ENCODE measurements around the gene FOXN3. TPM values are rescaled to one million over a fixed set of nuclear protein-coding genes. Genes with fewer than 3 reads are reported as not detected.

FOXN3 gene
- total RNA-seq, 2 experiments from 2014 or later = 92.2 to 94.4 TPM

GRCh38 chr14:89269404-89269803 is 147.6 kb downstream of the FOXN3 start:
- DNase-seq = no peak
- Mint-ChIP-seq H3K27me3 (no peaks in the 10 kb centered on the region), H3K4me1 (peaks cover 6% of the 10 kb centered on the region), H3K4me3 (no peak overlapping the region), H3K9me3 (no peaks in the 10 kb centered on the region), H3K36me3 (ENCODE audit: low read depth) (peaks cover 28% of the 10 kb centered on the region), H3K27ac (no peak overlapping the region)
- ChIA-PET POLR2A (no interaction called here), CTCF (interaction anchor here (0.9 kb wide), 1 partner anchor 109 kb away, joined by 3 read pairs; no protein-coding TSS in a partner anchor)

- H3K4me1 Mint-ChIP-seq = peaks cover 9% of the 10 kb centered on the region
- POLR2A ChIA-PET = no interaction called here
Observed at GRCh38 chr14:89268514-89268913, 148.5 kb downstream of the FOXN3 start.

DNA sequence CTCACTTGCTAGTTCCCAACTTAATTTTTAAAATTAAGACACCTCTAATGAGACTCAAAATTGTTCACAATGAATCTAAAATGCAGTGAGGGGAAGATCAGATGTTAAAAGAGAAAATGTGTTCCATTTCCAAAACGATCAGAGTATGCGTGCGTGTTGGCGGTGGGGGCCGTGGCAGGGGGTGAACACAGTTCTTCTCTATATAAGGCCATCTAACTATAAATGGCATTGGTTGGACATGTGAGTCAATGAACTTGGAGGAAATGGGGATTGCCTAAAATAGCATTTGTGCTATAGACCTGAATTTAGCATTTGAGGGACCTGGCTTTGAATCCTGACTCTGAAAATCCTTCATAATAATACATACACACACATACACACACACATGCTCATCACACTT is 149.4 kb downstream of the FOXN3 start:
- no peaks in the 10 kb centered on the region for H3K9me3 Mint-ChIP-seq
- POLR2A ChIA-PET = no interaction called here

More at GRCh38 chr14:89268514-89268913, 148.5 kb downstream of the FOXN3 start:
- no peak overlapping the region for H3K4me3 Mint-ChIP-seq
- CTCF ChIA-PET = interaction anchor here (1.6 kb wide), 1 partner anchor 10 kb away, joined by 3 read pairs; no protein-coding TSS in a partner anchor
- peaks cover 28% of the 10 kb centered on the region for H3K36me3 Mint-ChIP-seq (ENCODE audit: low read depth)
- no peaks in the 10 kb centered on the region for H3K27me3 Mint-ChIP-seq
- DNase-seq = no peak
- H3K9me3 Mint-ChIP-seq = no peaks in the 10 kb centered on the region
- H3K27ac Mint-ChIP-seq = no peak overlapping the region

GRCh38 chr14:89267163-89267562 is 149.9 kb downstream of the FOXN3 start:
- Mint-ChIP-seq H3K36me3 (ENCODE audit: low read depth) (peaks cover 30% of the 10 kb centered on the region), H3K4me3 (no peak overlapping the region), H3K9me3 (no peaks in the 10 kb centered on the region), H3K27ac (no peak overlapping the region), H3K27me3 (no peaks in the 10 kb centered on the region), H3K4me1 (peaks cover 6% of the 10 kb centered on the region)
- CTCF ChIA-PET = no interaction called here
- no peak for DNase-seq
- POLR2A ChIA-PET = no interaction called here

More for the DNA sequence above, 149.4 kb downstream of the FOXN3 start:
- Mint-ChIP-seq H3K27me3 (no peaks in the 10 kb centered on the region), H3K4me3 (no peak overlapping the region), H3K4me1 (peaks cover 6% of the 10 kb centered on the region), H3K27ac (no peak overlapping the region), H3K36me3 (ENCODE audit: low read depth) (peaks cover 28% of the 10 kb centered on the region)
- no peak for DNase-seq
- CTCF ChIA-PET = interaction anchor here (1.6 kb wide), 1 partner anchor 9 kb away, joined by 3 read pairs; no protein-coding TSS in a partner anchor

DNA sequence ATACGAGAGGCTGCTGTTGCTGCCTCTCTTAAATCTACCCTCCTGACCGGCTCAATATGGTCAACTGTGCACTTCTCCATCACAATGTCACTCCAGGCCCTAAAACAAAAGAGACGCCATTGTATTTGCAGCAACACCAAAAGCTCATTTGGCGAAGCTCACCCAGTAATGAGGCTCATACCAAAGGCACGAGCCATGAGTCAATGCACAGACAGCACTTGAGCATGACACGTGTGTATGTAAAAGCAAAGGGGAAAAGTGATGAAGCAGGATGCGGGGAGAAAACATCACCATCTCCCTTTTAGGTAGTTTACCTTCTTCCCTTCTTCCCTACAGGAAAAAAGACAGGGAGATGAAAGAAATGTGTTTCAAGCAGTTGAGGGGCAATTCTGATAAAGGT is 150.3 kb downstream of the FOXN3 start:
- Mint-ChIP-seq H3K36me3 (ENCODE audit: low read depth) (peaks cover 30% of the 10 kb centered on the region), H3K27me3 (no peaks in the 10 kb centered on the region), H3K4me3 (no peak overlapping the region), H3K4me1 (peaks cover 6% of the 10 kb centered on the region), H3K27ac (no peak overlapping the region), H3K9me3 (no peaks in the 10 kb centered on the region)
- no peak for DNase-seq
- POLR2A ChIA-PET = no interaction called here
- CTCF ChIA-PET = no interaction called here

DNA sequence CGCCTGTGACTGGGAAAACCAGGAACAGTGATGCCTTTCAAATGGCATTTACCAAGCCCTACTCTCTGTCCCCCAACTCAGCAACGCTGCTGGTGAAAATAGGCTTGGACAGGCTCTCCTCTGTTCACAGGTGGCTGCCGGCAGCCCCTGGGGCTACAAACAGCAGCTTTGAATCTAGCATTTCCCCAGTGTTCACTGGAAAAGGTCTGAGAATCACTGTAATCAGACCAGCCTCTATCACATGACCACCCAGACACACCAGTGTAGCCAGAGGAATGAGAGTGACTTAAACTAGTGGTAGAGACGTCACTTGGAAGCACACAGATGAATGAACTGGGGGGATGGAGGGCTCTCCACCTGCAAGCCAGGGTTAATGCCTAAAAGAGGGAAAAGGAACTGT is 151.8 kb downstream of the FOXN3 start:
- no peaks in the 10 kb centered on the region for H3K9me3 Mint-ChIP-seq
- H3K36me3 Mint-ChIP-seq (ENCODE audit: low read depth) = peaks cover 30% of the 10 kb centered on the region
- H3K27me3 Mint-ChIP-seq = no peaks in the 10 kb centered on the region
- peaks cover 3% of the 10 kb centered on the region for H3K4me1 Mint-ChIP-seq
- POLR2A ChIA-PET = no interaction called here
- H3K27ac Mint-ChIP-seq = no peak overlapping the region
- CTCF ChIA-PET = interaction anchor here (0.8 kb wide), 1 partner anchor 12 kb away, joined by 3 read pairs; no protein-coding TSS in a partner anchor
- no peak overlapping the region for H3K4me3 Mint-ChIP-seq
- DNase-seq = no peak

DNA sequence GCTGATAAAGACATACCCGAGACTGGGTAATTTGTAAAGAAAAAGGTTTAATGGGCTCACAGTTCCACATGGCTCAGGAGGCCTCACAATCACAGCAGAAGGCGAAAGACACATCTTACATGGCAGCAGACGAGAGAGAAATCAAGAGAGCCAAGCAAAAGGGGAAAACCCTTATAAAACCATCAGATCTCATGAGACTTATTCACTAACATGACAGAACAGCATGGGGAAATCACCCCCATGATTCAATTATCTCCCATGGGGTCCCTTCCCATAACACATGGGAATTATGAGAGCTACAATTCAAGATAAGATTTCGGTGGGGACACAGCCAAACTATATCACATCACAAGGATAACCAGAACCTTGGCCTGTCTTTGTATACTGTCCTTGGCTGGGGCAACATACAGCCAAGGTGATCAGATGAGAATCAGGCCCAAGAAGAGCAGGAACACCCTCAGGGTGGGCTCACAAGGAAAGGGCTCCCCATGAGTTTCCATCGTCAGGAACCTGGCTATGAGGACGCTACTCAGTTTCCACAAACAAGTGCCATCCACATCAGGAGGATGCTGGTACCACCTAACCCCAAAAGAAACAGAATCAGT is 152.7 kb downstream of the FOXN3 start:
- POLR2A ChIA-PET = no interaction called here
- H3K27ac Mint-ChIP-seq = no peak overlapping the region
- CTCF ChIA-PET = interaction anchor here (0.8 to 1.0 kb wide), 2 partner anchors 10 to 11 kb away, joined by 3 to 5 read pairs; no protein-coding TSS in a partner anchor
- no peak overlapping the region for H3K4me3 Mint-ChIP-seq
- peaks cover 3% of the 10 kb centered on the region for H3K4me1 Mint-ChIP-seq
- no peaks in the 10 kb centered on the region for H3K9me3 Mint-ChIP-seq
- no peak for DNase-seq
- H3K27me3 Mint-ChIP-seq = no peaks in the 10 kb centered on the region
- H3K36me3 Mint-ChIP-seq (ENCODE audit: low read depth) = peaks cover 25% of the 10 kb centered on the region

DNA sequence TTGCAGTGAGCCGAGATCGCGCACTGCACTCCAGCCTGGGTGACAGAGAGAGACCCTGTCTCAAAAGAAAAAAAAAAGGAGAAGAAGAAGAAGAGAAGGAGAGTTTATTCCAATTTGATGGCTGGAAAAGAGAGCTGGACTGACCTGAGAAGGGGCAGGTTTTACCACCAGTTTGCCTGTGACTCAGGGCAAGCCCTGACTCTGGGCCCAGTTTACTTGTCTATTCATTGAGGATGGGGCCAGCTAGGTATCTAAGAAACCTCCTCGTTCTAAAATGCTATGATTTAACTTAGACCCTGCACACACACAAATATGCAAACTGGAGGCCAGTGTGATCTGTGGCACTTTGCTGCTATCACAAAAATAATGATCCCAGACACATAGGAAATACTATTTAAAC is 155.0 kb downstream of the FOXN3 start:
- H3K27ac Mint-ChIP-seq = no peak overlapping the region
- H3K36me3 Mint-ChIP-seq (ENCODE audit: low read depth) = peaks cover 32% of the 10 kb centered on the region
- no peaks in the 10 kb centered on the region for H3K27me3 Mint-ChIP-seq
- H3K9me3 Mint-ChIP-seq = no peaks in the 10 kb centered on the region
- peaks cover 3% of the 10 kb centered on the region for H3K4me1 Mint-ChIP-seq
- no peak overlapping the region for H3K4me3 Mint-ChIP-seq
- DNase-seq = no peak
- ChIA-PET CTCF (interaction anchor here (1.4 kb wide), 1 partner anchor 13 kb away, joined by 3 read pairs; no protein-coding TSS in a partner anchor), POLR2A (no interaction called here)

GRCh38 chr14:89260898-89261297 is 156.1 kb downstream of the FOXN3 start:
- Mint-ChIP-seq H3K9me3 (no peaks in the 10 kb centered on the region), H3K4me3 (no peak overlapping the region), H3K36me3 (ENCODE audit: low read depth) (peaks cover 28% of the 10 kb centered on the region), H3K27me3 (no peaks in the 10 kb centered on the region), H3K4me1 (peaks cover 3% of the 10 kb centered on the region), H3K27ac (no peak overlapping the region)
- POLR2A ChIA-PET = no interaction called here
- DNase-seq = no peak
- CTCF ChIA-PET = interaction anchor here (1.2 to 1.7 kb wide), 2 partner anchors 15 to 16 kb away, joined by 3 to 4 read pairs; no protein-coding TSS in a partner anchor

GRCh38 chr14:89259951-89260609 is 157.0 kb downstream of the FOXN3 start:
- H3K4me3 Mint-ChIP-seq = no peak overlapping the region
- no peaks in the 10 kb centered on the region for H3K9me3 Mint-ChIP-seq
- H3K27me3 Mint-ChIP-seq = no peaks in the 10 kb centered on the region
- ChIA-PET CTCF (interaction anchor here (1.2 to 1.7 kb wide), 3 partner anchors 15 to 21 kb away, joined by 3 to 4 read pairs (median 3); no protein-coding TSS in a partner anchor), POLR2A (no interaction called here)
- H3K27ac Mint-ChIP-seq = no peak overlapping the region
- no peak for DNase-seq
- peaks cover 3% of the 10 kb centered on the region for H3K4me1 Mint-ChIP-seq
- peaks cover 22% of the 10 kb centered on the region for H3K36me3 Mint-ChIP-seq (ENCODE audit: low read depth)

GRCh38 chr14:89258728-89259273 is 158.2 kb downstream of the FOXN3 start:
- Mint-ChIP-seq H3K4me1 (no peaks in the 10 kb centered on the region), H3K4me3 (no peak overlapping the region), H3K27ac (no peak overlapping the region), H3K9me3 (no peaks in the 10 kb centered on the region), H3K36me3 (ENCODE audit: low read depth) (peaks cover 21% of the 10 kb centered on the region), H3K27me3 (no peaks in the 10 kb centered on the region)
- DNase-seq = no peak
- ChIA-PET CTCF (interaction anchor here (1.0 to 1.5 kb wide), 3 partner anchors 10 to 57 kb away, joined by 3 to 7 read pairs (median 3); no protein-coding TSS in a partner anchor), POLR2A (no interaction called here)

DNA sequence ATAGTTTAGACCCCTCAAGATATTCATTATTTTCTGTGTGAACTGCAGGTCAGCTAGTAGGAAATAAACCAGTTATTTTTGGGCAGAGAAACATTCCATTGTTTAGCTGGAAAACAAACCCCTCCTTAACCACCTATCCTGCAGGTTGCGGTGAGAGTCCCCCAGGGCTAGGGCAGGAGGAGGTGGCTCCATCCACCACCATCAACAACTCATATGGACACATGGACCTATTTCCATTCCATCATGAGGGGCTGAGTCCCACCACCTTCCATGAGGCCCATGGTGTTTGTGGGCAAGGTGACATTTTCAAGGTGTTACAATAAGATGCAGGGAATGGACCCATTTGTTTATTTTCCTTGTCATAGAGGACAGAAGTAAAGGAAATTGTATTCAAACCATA is 160.1 kb downstream of the FOXN3 start:
- no peak overlapping the region for H3K27ac Mint-ChIP-seq
- H3K27me3 Mint-ChIP-seq = no peaks in the 10 kb centered on the region
- POLR2A ChIA-PET = no interaction called here
- CTCF ChIA-PET = interaction anchor here (0.8 to 1.5 kb wide), 2 partner anchors 13 to 16 kb away, joined by 3 to 7 read pairs; no protein-coding TSS in a partner anchor
- H3K4me3 Mint-ChIP-seq = no peak overlapping the region
- no peak for DNase-seq
- H3K36me3 Mint-ChIP-seq (ENCODE audit: low read depth) = peaks cover 28% of the 10 kb centered on the region
- peaks cover 2% of the 10 kb centered on the region for H3K9me3 Mint-ChIP-seq
- H3K4me1 Mint-ChIP-seq = no peaks in the 10 kb centered on the region

GRCh38 chr14:89256283-89256682 is 160.8 kb downstream of the FOXN3 start:
- Mint-ChIP-seq H3K4me1 (no peaks in the 10 kb centered on the region), H3K36me3 (ENCODE audit: low read depth) (peaks cover 29% of the 10 kb centered on the region), H3K27ac (no peak overlapping the region), H3K4me3 (no peak overlapping the region), H3K27me3 (no peaks in the 10 kb centered on the region), H3K9me3 (peaks cover 3% of the 10 kb centered on the region)
- POLR2A ChIA-PET = no interaction called here
- CTCF ChIA-PET = interaction anchor here (0.8 kb wide), 1 partner anchor 12 kb away, joined by 3 read pairs; no protein-coding TSS in a partner anchor
- no peak for DNase-seq
